K562 (cell line): ENCODE measurements around the gene COL9A2. TPM values are rescaled to one million over a fixed set of nuclear protein-coding genes. Genes with fewer than 3 reads are reported as not detected.

Experiments used
- DNMT1 ChIP-seq: fragments of 450-650 bp; IDR thresholded peaks from 2 replicates; pipeline ENCODE4 v1.6.1; 2016; ENCODE audit warnings: antibody characterized with exemption, mild to moderate bottlenecking
- HDAC2 ChIP-seq: fragments of 450-650 bp; IDR thresholded peaks from 2 replicates; pipeline ENCODE4 v1.6.1; 2016; ENCODE audit warnings: mild to moderate bottlenecking
- KAT7 ChIP-seq: sonication (generic); formaldehyde crosslinking; IDR thresholded peaks from 2 replicates; pipeline ENCODE4 v1.8.0; 2022; ENCODE audit warnings: missing genetic modification reagents, mild to moderate bottlenecking, borderline replicate concordance
- MAZ ChIP-seq, 2 experiments: fragments of 450-650 bp in 1 of 2; sonication (generic) in 1 of 2; formaldehyde crosslinking; IDR thresholded peaks in 1 of 2; conservative IDR thresholded peaks in 1 of 2; 2 replicates each; pipeline versions ENCODE4 v1.4.0 to v1.5.0; 2020; ENCODE audit warnings: mild to moderate bottlenecking in 1 of 2, missing genetic modification reagents in 1 of 2
- NCOA6 ChIP-seq: fragments of 450-650 bp; IDR thresholded peaks from 2 replicates; pipeline ENCODE4 v1.6.1; 2017; ENCODE audit warnings: mild to moderate bottlenecking
- NCOR1 ChIP-seq: fragments of 450-650 bp; IDR thresholded peaks from 2 replicates; pipeline ENCODE4 v1.6.1; 2016; ENCODE audit warnings: mild to moderate bottlenecking, moderate library complexity
- NFE2L1 ChIP-seq: fragments of 450-650 bp; IDR thresholded peaks from 2 replicates; pipeline ENCODE4 v1.6.1; 2016; ENCODE audit warnings: missing genetic modification characterization, low read depth, mild to moderate bottlenecking, missing compliant biosample characterization, moderate library complexity, borderline replicate concordance
- NONO ChIP-seq, 2 experiments: fragments of 200-400 bp in 1 of 2; fragments of 450-650 bp in 1 of 2; formaldehyde crosslinking in 1 of 2; IDR thresholded peaks; 2 replicates each; pipeline ENCODE4 v1.6.1; 2017; ENCODE audit warnings: low read depth in 2 of 2, mild to moderate bottlenecking in 2 of 2, moderate library complexity in 2 of 2, low read length in 1 of 2
- PKNOX1 ChIP-seq: fragments of 450-650 bp; IDR thresholded peaks from 2 replicates; pipeline ENCODE4 v1.6.1; 2016
- POLR2B ChIP-seq: fragments of 450-650 bp; IDR thresholded peaks from 2 replicates; pipeline ENCODE4 v1.6.1; 2018; ENCODE audit warnings: low read depth; ENCODE audit not compliant: partially characterized antibody
- TAF15 ChIP-seq: fragments of 200-400 bp; formaldehyde crosslinking; IDR thresholded peaks from 2 replicates; pipeline ENCODE4 v1.6.1; 2017; ENCODE audit warnings: mild to moderate bottlenecking, low read depth, low read length, moderate library complexity
- ZFPM2 ChIP-seq: fragments of 250-450 bp; sonication (Bioruptor Pico); IDR thresholded peaks from 2 replicates; pipeline ENCODE4 v1.5.1; 2022; ENCODE audit warnings: mild to moderate bottlenecking
- polyA plus RNA-seq, 8 experiments: library from polyadenylated mRNA; depleted of rRNA in 4 of 8; stranded (reverse) in 5 of 8; unstranded in 3 of 8; fragments of >200 nt; fragmentation: Nextera tagmentation in 2 of 8; fragmentation: Illumina TruSeq in 1 of 8; extraction: Ambion mirVana in 2 of 8; extraction: Trizol in 1 of 8; gene quantifications; 2 replicates each; pipeline versions ENCODE4 v1.2.1 to v1.2.3, GENCODE V29; 2011 to 2014; ENCODE audit warnings: inconsistent platforms in 1 of 8, missing spikeins in 1 of 8
- total RNA-seq, 7 experiments: library from RNA; depleted of rRNA in 6 of 7; stranded (reverse); fragments of >200 nt in 6 of 7; fragmentation: Illumina TruSeq in 2 of 7; extraction: Trizol in 2 of 7; gene quantifications; 2 replicates each; pipeline versions ENCODE4 v1.2.1 to v1.2.3, GENCODE V29; 2011 to 2021; ENCODE audit warnings: low replicate concordance in 1 of 7
- TF ChIP-seq, protein P1 (sequence below): sonication (generic); formaldehyde crosslinking; IDR thresholded peaks from 2 replicates; pipeline ENCODE4 v1.8.0; 2022; ENCODE audit warnings: missing genetic modification reagents, mild to moderate bottlenecking, borderline replicate concordance
- TF ChIP-seq, protein P2 (sequence below): fragments of 250-450 bp; sonication (Bioruptor Pico); IDR thresholded peaks from 2 replicates; pipeline ENCODE4 v1.5.0; 2021

The COL9A2 gene
- total and polyA plus RNA-seq, 9 of the 15 experiments (the other 6 are each of a cell fraction or from before 2014, with no cell fraction given): 0.03 to 2.2 (median 0.31) TPM

- TF ChIP-seq, protein P1, sequence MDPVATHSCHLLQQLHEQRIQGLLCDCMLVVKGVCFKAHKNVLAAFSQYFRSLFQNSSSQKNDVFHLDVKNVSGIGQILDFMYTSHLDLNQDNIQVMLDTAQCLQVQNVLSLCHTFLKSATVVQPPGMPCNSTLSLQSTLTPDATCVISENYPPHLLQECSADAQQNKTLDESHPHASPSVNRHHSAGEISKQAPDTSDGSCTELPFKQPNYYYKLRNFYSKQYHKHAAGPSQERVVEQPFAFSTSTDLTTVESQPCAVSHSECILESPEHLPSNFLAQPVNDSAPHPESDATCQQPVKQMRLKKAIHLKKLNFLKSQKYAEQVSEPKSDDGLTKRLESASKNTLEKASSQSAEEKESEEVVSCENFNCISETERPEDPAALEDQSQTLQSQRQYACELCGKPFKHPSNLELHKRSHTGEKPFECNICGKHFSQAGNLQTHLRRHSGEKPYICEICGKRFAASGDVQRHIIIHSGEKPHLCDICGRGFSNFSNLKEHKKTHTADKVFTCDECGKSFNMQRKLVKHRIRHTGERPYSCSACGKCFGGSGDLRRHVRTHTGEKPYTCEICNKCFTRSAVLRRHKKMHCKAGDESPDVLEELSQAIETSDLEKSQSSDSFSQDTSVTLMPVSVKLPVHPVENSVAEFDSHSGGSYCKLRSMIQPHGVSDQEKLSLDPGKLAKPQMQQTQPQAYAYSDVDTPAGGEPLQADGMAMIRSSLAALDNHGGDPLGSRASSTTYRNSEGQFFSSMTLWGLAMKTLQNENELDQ: peak; percentile 72; the same call in 1 of the 2 replicates
- TF ChIP-seq NCOR1 (peak; percentile 45), NCOA6 (no peak), MAZ (CRISPR knock-in tag; conservative IDR thresholded peaks at IDR 0.05 in 1 of 2, IDR thresholded peaks at IDR 0.05 in 1 of 2) (peak; percentile 99 to 100), PKNOX1 (peak; percentile 87), ZFPM2 (no peak), POLR2B (peak; percentile 83), NFE2L1 (tag) (no peak), TAF15 (no peak), DNMT1 (peak; percentile 65), KAT7 (CRISPR knock-in tag) (peak; percentile 9; the same call in 1 of the 2 replicates), HDAC2 (peak; percentile 80; the same call in 1 of the 2 replicates), NONO (IDR thresholded peaks at IDR 0.05; ENCODE audit: low read depth in 2 of 2, low read length in 1 of 2) (no peak; a peak in 1 of 4 replicates)
- TF ChIP-seq, protein P2, sequence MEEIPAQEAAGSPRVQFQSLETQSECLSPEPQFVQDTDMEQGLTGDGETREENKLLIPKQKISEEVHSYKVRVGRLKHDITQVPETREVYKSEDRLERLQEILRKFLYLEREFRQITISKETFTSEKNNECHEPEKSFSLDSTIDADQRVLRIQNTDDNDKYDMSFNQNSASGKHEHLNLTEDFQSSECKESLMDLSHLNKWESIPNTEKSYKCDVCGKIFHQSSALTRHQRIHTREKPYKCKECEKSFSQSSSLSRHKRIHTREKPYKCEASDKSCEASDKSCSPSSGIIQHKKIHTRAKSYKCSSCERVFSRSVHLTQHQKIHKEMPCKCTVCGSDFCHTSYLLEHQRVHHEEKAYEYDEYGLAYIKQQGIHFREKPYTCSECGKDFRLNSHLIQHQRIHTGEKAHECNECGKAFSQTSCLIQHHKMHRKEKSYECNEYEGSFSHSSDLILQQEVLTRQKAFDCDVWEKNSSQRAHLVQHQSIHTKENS (CRISPR knock-in tag): no peak
Observed at GRCh38 chr1:40257688-40258444, 59.2 kb downstream of the COL9A2 start, which contains the start of gene ZMPSTE24 (continued).
